ENCODE results near the gene PHF19.

DNA sequence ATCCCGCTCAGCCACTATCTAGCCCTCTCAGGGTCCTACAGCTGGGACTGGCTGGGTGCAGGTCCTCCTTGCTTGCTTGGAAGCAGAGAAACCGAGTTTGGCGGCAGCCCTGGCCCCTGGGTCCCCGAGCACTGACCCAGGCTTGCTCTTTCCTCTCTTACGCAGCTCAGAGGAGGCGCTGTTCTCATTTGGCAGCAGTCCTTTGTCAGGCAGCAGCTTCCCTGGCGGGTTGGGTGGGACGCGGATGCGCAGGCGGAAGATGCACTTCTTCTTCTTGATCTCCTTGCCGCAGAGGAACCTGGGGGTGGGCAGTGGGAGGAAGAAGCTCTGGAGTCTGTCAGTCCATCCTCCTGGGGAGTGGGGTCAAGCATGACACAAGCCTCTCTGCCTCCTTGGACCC, 14.5 kb downstream of the PHF19 start:
- TF ChIP-seq, protein P1, sequence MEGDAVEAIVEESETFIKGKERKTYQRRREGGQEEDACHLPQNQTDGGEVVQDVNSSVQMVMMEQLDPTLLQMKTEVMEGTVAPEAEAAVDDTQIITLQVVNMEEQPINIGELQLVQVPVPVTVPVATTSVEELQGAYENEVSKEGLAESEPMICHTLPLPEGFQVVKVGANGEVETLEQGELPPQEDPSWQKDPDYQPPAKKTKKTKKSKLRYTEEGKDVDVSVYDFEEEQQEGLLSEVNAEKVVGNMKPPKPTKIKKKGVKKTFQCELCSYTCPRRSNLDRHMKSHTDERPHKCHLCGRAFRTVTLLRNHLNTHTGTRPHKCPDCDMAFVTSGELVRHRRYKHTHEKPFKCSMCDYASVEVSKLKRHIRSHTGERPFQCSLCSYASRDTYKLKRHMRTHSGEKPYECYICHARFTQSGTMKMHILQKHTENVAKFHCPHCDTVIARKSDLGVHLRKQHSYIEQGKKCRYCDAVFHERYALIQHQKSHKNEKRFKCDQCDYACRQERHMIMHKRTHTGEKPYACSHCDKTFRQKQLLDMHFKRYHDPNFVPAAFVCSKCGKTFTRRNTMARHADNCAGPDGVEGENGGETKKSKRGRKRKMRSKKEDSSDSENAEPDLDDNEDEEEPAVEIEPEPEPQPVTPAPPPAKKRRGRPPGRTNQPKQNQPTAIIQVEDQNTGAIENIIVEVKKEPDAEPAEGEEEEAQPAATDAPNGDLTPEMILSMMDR (IDR thresholded peaks at IDR 0.05), result no peak
- TF ChIP-seq POLR2A (IDR thresholded peaks at IDR 0.05), result no peak

Data from lower leg skin (tissue), 3 donors.